Progenitor cell of endocrine pancreas (in vitro differentiated cells): Measurements from ENCODE around the gene MAPK14. TPM values are rescaled to one million over a fixed set of nuclear protein-coding genes. Genes with fewer than 3 reads are reported as not detected.

Experiments
- DNase-seq: peaks from one replicate; pipeline ENCODE4 v3.0.0; 2021; ENCODE audit warnings: low spot score; ENCODE audit not compliant: unreplicated experiment
- H3K27ac Mint-ChIP-seq: 2 replicates; pipeline ENCODE4 v1.8.0; 2021; ENCODE audit warnings: mild to moderate bottlenecking, moderate library complexity, mixed read lengths
- H3K27me3 Mint-ChIP-seq: 2 replicates; pipeline ENCODE4 v1.8.0; 2021; ENCODE audit warnings: mixed read lengths
- H3K36me3 Mint-ChIP-seq: 2 replicates; pipeline ENCODE4 v1.8.0; 2022; ENCODE audit warnings: mixed read lengths; ENCODE audit not compliant: insufficient read depth
- H3K4me1 Mint-ChIP-seq: 2 replicates; pipeline ENCODE4 v1.8.0; 2021; ENCODE audit warnings: low read depth, mixed read lengths
- H3K4me3 Mint-ChIP-seq: 2 replicates; pipeline ENCODE4 v1.8.0; 2021; ENCODE audit warnings: low read depth, mild to moderate bottlenecking, moderate library complexity, mixed read lengths
- H3K9me3 Mint-ChIP-seq: 2 replicates; pipeline ENCODE4 v1.8.0; 2021; ENCODE audit warnings: low read depth, mixed read lengths
- CTCF ChIP-seq: fragments of 200-600 bp; sonication (generic); IDR thresholded peaks from one replicate; pipeline ENCODE4 v1.5.0; 2021; ENCODE audit warnings: antibody characterized with exemption, mild to moderate bottlenecking; ENCODE audit not compliant: unreplicated experiment
- total RNA-seq: library from RNA; stranded (reverse); gene quantifications from 2 replicates; pipeline ENCODE4 v1.2.1, GENCODE V29; 2021

MAPK14 gene
- total RNA-seq, 1 donor from 2014 or later = 43.7 TPM

GRCh38 chr6:36072681-36073080 is 45.1 kb downstream of the MAPK14 start:
- H3K4me1 Mint-ChIP-seq = peaks cover 14% of the 10 kb centered on the region
- H3K36me3 Mint-ChIP-seq = peaks cover 3% of the 10 kb centered on the region
- H3K27me3 Mint-ChIP-seq = no peaks in the 10 kb centered on the region
- no peak for TF ChIP-seq CTCF
- H3K9me3 Mint-ChIP-seq = no peaks in the 10 kb centered on the region
- no peak for DNase-seq
- no peak overlapping the region for H3K27ac Mint-ChIP-seq
- H3K4me3 Mint-ChIP-seq = no peak overlapping the region

GRCh38 chr6:36073587-36073986 is 46.0 kb downstream of the MAPK14 start:
- Mint-ChIP-seq H3K9me3 (no peaks in the 10 kb centered on the region), H3K36me3 (peaks cover 3% of the 10 kb centered on the region), H3K4me3 (no peak overlapping the region), H3K27ac (no peak overlapping the region), H3K27me3 (no peaks in the 10 kb centered on the region), H3K4me1 (peaks cover 7% of the 10 kb centered on the region)
- no peak for TF ChIP-seq CTCF
- no peak for DNase-seq

GRCh38 chr6:36075656-36076055 is 48.0 kb downstream of the MAPK14 start:
- Mint-ChIP-seq H3K4me3 (no peak overlapping the region), H3K4me1 (peaks cover 3% of the 10 kb centered on the region), H3K36me3 (peaks cover 13% of the 10 kb centered on the region), H3K27ac (no peak overlapping the region), H3K9me3 (peaks cover 6% of the 10 kb centered on the region), H3K27me3 (no peaks in the 10 kb centered on the region)
- TF ChIP-seq CTCF = peak; percentile 43
- DNase-seq = no peak

- Mint-ChIP-seq H3K36me3 (peaks cover 20% of the 10 kb centered on the region), H3K27me3 (no peaks in the 10 kb centered on the region), H3K4me3 (no peak overlapping the region), H3K9me3 (peaks cover 13% of the 10 kb centered on the region), H3K4me1 (peaks cover 3% of the 10 kb centered on the region), H3K27ac (no peak overlapping the region)
- no peak for TF ChIP-seq CTCF
- DNase-seq = no peak
These were observed 48.8 kb downstream of the MAPK14 start for GRCh38 chr6:36076178-36077063.

GRCh38 chr6:36078159-36078558 is 50.6 kb downstream of the MAPK14 start:
- Mint-ChIP-seq H3K4me3 (no peak overlapping the region), H3K36me3 (peaks cover 36% of the 10 kb centered on the region), H3K27me3 (no peaks in the 10 kb centered on the region), H3K4me1 (peaks cover 3% of the 10 kb centered on the region), H3K9me3 (peaks cover 24% of the 10 kb centered on the region), H3K27ac (no peak overlapping the region)
- DNase-seq = no peak
- no peak for TF ChIP-seq CTCF
